Measurements from ENCODE around the gene SLC66A2.
A peak's percentile ranks its signal among the peaks of the same experiment; 100 is the strongest.

The SLC66A2 gene

GRCh38 chr18:79949697-79950487, 1.6 kb downstream of the SLC66A2 start:
- DNase-seq = no peak

GRCh38 chr18:79948719-79949411, 2.6 kb downstream of the SLC66A2 start:
- DNase-seq = no peak

- peak; percentile 41 for DNase-seq
Measured at GRCh38 chr18:79947881-79948610, 3.4 kb downstream of the SLC66A2 start.

GRCh38 chr18:79947054-79947755, 4.2 kb downstream of the SLC66A2 start:
- no peak for DNase-seq

- DNase-seq = no peak
Measured at GRCh38 chr18:79945118-79946042, 6.1 kb downstream of the SLC66A2 start.

- DNase-seq = no peak
Measured at GRCh38 chr18:79944746-79945117, 6.7 kb downstream of the SLC66A2 start.

- no peak for DNase-seq
Measured at GRCh38 chr18:79944126-79944731, 7.2 kb downstream of the SLC66A2 start.

GRCh38 chr18:79943608-79944125, 7.8 kb downstream of the SLC66A2 start:
- DNase-seq = no peak

GRCh38 chr18:79942786-79943607, 8.5 kb downstream of the SLC66A2 start:
- no peak for DNase-seq

GRCh38 chr18:79942211-79942610, 9.2 kb downstream of the SLC66A2 start:
- DNase-seq = no peak

GRCh38 chr18:79941473-79942119, 9.9 kb downstream of the SLC66A2 start:
- DNase-seq = peak; percentile 60

- no peak for DNase-seq
Measured at GRCh38 chr18:79940814-79941472, 10.5 kb downstream of the SLC66A2 start.

GRCh38 chr18:79940126-79940813, 11.2 kb downstream of the SLC66A2 start:
- no peak for DNase-seq

- no peak for DNase-seq
Measured at GRCh38 chr18:79939096-79939495, 12.4 kb downstream of the SLC66A2 start.

- DNase-seq = no peak
Measured at GRCh38 chr18:79938196-79938595, 13.3 kb downstream of the SLC66A2 start.

- DNase-seq = no peak
Measured at GRCh38 chr18:79937103-79937860, 14.2 kb downstream of the SLC66A2 start.

GRCh38 chr18:79936641-79937040, 14.8 kb downstream of the SLC66A2 start:
- no peak for DNase-seq

- DNase-seq = no peak
Measured at GRCh38 chr18:79935925-79936324, 15.5 kb downstream of the SLC66A2 start.
